ENCODE data around the gene ANO10.
"Not testable (repeated sequence)": the region's sequence is repeated elsewhere in the genome, so short reads cannot be mapped to it uniquely, and the experiment has no call there.

The ANO10 gene, protein sequence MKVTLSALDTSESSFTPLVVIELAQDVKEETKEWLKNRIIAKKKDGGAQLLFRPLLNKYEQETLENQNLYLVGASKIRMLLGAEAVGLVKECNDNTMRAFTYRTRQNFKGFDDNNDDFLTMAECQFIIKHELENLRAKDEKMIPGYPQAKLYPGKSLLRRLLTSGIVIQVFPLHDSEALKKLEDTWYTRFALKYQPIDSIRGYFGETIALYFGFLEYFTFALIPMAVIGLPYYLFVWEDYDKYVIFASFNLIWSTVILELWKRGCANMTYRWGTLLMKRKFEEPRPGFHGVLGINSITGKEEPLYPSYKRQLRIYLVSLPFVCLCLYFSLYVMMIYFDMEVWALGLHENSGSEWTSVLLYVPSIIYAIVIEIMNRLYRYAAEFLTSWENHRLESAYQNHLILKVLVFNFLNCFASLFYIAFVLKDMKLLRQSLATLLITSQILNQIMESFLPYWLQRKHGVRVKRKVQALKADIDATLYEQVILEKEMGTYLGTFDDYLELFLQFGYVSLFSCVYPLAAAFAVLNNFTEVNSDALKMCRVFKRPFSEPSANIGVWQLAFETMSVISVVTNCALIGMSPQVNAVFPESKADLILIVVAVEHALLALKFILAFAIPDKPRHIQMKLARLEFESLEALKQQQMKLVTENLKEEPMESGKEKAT

DNA sequence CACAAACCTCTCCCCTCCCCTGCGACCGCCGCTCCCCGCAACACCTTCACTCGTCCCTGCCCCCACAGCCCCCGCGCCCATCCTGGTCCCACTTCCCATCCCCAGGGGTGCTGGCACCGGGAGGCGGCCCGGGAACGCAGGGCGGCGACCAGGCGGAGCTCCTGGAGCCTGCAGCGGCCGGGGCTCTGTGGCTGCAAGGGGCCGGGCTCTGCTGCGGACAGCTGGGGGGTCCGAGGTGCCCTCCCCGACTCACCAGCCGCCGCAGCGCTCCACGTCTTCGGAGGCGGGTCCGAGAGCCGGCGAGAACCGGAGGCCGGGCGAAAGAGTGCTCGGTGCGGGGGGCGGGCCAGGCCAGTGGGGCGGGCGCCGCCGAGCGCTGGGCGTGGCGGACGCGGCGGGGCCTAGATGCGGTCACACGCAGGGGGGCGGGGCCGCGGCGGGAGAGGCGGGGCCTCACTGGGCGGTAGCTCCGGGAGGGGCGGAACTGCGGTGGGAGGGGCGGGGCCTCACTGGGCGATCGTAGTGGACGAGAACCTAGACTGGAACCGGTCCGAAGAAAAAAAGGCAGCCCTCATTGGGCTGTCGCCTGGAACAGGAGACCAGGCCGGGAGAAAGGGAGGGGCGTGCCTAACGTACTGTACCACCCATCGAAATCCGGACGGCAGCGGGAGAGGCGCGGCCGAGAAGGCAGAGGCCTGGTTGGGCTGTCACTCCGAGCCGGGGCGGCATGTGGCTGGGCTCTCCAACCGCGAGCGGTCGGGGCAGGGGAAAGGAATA is at the start of gene ANO10:
TSS of gene ANO10 (minus strand) at position 356 of the 777 bp plus-strand sequence. CDS start 16,159 bp downstream, outside the sequence.
- peak; percentile 92 to 97 for DNase-seq

DNA sequence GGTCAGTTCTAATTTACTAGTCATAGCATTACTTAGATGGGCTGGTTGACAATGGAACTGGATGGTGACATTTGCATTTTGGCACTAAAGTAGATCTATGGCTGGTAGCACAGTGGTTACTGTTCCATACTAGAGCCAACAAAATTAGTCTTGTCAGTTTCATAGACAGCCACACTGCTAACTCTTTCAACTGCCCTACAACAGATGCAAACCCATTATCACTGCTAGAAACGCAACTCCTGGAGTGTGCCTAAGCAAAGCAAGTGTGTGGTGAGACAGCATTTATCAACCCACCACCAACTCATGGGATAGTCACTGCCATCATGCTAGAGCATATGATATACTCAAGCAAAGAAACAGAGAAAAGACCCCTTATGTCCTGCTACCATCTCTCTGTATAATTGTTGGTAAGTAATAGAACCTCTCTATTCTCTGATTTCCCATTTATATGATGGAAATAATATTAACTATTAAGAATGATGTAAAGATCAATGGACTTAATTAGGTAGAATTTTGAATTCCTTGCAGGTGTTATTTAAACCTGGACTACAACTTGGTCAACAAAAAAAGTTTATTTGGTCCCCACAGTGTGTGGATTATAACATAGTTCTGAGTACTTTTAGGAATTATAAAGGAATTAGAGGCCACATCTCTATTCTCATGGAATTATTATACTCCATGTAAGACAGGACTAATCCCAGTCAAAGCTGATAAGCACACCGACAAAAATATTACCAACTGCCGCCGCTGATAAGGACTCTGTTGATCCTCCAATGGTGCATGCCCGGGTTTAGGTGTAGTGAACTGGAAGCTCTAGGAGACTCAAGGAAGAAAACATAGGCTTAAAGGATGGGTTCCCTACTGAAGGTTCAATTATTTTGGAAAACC is 49.1 kb upstream of the ANO10 start:
- no peak for DNase-seq

DNA sequence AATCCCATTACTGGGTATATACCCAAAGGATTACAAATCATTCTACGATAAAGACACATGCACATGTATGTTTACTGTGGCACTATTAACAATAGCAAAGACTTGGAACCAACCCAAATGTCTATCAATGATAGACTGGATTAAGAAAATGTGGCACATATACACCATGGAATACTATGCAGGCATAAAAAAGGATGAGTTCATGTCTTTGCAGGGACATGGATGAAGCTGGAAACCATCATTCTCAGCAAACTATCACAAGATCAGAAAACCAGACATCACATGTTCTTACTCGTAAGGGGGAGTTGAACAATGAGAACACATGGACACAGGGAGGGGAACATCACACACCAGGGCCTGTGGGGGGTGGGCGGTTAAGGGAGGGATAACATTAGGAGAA is 43.2 kb upstream of the ANO10 start:
- DNase-seq, result not testable (repeated sequence)

DNA sequence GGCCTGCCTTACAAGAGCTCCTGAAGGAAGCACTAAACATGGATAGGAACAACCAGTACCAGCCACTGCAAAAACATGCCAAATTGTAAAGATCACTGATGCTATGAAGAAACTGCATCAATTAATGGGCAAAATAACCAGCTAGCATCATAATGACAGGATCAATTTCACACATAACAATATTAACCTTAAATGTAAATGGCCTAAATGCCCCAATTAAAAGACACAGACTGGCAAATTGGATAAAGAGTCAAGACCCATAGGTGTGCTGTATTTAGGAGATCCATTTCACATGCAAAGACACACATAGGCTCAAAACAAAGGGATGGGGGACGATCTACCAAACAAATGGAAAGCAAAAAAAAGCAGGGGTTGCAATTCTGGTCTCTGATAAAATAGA is 39.6 kb upstream of the ANO10 start:
- not testable (repeated sequence) for DNase-seq

DNA sequence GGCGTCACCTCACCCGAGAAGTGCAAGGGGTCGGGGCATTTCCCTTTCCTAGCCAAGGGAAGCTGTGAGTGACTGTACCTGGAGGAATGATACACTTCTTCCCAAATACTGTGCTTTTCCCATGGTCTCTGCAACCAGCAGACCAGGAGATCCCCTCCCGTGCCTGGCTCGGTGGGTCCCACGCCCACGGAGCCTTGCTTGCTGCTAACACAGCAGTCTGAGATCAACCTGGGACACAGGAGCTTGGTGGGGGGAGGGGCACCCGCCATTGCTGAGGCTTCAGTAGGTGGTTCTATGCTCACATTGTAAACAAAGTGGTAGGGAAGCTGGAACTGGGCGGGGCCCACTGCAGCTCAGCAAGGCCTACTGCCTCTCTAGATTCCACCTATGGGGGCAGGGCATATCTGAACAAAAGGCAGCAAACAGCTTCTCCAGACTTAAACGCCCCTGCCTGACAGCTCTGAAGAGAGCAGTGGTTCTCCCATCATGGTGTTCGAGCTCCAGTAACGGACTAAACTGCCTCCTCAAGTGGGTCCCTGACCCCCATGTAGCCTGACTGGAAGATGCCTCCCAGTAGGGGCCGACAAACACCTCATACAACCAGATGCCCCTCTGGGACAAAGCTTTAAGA is 37.6 kb upstream of the ANO10 start:
- DNase-seq, result no peak

DNA sequence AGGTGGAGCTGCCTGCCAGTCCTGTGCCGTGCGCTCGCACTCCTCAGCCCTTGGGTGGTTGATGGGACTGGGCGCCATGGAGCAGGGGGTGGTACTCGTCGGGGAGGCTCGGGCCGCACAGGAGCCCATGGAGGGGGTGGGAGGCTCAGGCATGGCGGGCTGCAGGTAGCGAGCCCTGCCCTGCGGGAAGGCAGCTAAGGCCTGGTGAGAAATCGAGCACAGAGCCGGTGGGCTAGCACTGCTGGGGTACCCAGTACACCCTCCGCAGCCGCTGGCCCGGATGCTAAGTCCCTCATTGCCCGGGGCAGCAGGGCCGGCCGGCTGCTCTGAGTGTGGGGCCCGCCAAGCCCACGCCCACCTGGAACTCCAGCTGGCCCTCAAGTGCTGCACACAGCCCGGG is 34.6 kb upstream of the ANO10 start:
- not testable (repeated sequence) for DNase-seq

DNA sequence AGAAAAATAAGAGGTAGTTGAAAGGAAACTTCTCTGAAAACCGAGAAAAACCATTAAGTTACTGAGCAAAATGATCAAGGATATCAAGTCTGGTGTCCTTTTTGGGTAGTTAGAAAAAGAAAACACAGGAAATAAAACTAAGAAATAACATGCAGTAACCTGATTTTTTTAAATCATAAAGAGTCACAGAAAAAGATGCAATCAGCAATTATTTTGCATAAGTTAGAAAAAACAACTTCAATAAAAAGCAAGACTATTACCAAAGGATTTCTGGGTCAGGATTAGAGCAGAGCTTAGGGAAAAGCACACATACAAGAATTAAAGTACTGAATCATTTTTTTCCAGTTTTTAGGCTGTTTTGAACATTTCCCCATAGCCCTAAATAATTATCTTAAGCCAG is 28.5 kb upstream of the ANO10 start:
- no peak for DNase-seq

DNA sequence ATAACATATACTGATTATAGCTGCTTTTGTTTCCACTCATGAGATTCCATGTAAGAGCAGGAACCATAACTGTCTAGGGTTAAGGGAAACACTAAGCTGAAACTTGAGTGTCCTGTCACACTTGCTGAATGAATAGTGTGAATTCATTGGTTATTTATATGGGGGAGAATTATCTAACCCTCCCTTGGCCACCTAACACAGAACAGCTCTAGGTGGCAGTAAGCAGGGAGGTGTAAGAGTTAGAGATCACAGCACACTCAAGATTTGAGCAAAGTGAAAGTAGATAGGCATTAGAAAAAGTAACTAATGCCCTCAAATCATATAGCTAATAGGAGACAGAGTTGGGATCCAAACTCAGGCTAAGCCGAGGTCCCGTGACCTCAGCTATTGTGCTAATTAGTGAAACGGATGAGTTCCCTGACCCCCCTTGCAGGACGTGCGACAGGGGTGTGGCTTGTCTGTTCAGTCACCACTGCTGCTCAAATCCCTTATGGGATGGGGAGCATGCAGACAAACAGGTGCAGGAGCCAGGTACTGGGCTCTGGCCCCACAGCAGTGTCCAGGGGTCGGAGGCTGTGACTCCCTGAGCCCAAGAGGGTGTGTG is 27.7 kb upstream of the ANO10 start:
- DNase-seq, result no peak

DNA sequence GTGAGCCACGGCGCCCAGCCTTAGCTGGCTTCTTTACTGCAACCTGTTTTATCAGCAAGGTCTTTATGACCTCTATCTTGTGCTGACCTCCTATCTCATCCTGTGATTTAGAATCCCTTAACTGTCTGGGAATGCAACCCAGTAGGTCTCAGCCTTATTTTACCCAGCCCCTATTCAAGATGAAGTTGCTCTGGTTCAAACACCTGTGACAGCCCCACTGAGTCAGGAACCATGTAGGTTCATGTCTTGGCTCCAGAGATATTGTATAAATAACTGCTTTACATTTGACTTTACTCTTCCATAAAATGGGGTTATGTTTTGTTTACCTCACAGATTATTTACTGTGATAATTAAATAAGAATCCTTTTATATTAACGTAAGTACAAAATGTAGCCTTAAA is 27.1 kb upstream of the ANO10 start:
- no peak for DNase-seq

DNA sequence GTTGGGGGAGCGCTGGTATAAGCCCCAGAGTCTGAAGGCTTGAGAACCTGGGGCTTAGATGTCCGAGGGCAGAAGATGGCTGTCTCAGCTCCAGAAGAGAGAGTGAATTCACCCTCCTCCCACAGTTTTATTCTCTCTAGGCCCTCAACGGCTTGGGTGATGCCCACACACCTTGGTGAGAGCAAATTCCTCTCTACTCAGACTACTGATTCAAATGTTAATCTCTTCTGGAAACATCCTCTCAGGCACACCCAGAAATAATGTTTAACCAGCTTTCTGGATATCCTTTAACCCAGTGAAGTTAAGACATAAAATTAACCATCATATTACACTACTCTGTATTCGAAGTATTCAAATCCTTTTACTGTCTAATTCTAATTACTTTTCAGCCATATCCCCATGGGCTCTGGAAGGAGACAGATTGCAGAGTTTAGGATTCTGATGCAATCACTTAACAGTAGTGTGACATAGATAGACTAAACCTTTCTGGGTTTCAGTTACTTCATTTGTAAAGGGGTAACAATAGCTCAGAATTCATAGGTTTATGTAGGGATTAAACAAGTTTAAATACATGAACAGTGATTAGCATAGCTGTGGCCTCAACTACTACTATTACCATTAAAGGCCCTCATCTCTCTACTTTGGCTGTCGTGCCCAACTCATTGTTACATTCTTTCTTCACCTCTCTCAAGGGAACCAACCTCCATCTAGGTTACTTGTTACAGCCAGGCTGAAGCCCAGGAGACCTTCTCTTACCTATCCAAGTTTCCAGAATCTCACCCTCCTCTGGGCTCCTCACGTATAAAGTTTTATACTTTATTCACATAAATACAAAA is 25.7 kb upstream of the ANO10 start:
- peak in 1 of 2 experiments; percentile 14 for DNase-seq

DNA sequence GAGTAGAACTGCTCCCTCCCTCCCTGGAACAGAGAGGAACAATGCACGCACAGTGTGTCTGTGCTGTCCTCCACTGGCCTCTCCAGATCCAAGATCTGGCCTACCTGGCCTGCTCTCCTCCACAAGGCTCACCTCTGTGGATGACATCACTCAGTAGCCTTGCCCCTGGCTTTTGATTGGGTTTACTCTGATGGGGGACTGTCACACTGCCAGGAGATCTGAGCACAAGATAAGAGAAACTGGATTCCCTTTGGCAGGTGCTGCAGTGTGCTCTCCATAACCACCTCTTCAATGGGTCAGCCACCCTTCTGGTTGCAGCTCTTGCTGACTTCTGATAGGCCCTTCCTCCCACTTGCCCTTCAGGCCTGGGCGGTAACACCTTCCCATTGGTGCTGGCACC is 22.6 kb upstream of the ANO10 start:
- DNase-seq, result no peak

DNA sequence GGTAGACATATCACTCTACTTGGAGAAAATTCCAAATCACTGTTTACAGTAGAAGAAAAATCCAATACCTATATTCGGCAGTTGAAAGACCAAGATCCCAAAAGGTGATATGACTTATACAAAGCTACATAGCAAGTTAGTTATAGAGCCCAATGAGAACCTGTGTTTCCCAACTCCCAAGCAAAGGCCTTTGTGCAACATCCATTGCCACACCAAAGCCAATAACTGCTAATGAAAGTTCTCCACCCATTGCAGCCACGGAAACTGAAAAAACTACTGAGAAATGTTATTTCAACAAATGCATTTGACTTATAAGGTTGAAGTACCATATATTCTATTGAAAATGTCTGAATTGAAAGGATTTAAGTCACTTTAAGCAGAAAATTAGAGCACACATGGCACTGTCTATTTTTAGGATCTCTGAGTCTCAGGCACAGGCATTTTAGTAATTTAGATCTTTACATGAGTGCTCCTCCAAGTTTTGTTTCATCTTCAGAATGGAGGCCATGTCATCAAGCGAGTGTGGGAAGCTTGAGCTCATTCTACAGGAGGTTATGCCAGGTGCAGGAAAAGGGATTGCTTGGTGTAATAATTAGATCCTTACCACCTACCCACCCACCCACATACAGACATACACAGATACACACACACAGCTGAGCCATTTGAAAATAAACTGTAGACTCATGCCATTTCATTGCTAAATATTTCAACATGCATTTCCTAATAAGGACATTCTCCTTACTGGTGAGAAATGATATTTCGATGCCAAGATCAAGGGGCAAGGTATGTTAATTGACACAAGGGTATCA is 19.7 kb upstream of the ANO10 start:
- DNase-seq, result no peak

DNA sequence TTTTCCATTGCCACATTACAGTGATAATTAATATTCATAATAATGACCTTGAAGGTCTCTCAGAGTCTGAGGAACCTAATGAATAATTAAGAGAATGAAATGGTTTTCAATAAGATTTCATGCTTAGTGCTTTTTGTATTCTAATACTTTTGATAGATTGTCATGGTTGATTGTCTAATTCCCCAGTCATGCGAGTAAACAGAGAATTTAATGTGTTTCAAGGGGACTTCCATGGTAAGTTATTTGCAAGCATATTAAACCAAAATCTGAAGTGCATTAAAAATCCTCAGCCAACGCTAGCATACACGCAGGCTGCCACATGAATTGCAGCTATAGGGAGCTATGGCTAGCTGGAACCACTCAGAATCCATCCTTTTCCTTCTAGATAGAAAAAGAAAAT is 18.9 kb upstream of the ANO10 start:
- no peak for DNase-seq

DNA sequence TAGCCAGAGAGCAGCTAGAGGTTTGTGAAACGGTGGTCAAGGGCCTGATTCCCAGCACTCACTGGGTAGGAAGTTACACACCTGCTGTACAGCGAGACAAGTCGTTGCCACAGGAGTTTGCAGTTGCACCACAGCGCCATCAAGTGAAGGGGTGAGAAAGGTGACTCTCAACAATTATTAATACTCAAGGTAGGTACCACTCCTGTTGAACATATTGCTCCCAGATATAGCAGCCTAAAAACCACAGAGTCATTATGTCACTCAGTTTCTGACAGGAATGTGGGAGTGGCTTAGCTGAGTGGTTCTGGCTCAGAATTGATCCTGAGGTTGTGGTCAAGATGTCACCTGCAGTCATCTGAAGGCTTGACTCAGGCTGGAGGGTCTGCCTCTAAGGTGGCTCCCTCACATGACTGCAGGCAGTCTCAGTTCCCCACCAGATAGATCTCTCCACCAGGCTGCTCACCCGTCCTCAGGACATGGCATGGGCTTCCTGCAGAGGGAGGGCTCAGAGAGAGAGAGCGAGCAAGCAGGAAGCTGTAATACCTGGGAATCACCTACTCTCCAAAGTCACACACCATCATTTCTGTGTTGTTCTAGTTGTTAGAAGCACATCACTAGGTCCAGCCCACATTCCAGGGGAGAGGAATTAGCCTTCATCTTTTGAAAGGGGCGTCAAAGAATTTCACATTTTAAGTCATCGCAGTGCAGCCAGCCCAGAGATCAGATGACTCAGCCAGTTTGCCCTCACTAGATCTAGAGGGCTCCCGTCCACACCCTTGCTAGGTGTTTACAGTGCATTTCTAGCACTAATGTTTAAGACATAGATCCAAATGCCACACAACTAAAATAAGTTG is 17.0 kb upstream of the ANO10 start:
- peak in 1 of 2 experiments; percentile 0 for DNase-seq

DNA sequence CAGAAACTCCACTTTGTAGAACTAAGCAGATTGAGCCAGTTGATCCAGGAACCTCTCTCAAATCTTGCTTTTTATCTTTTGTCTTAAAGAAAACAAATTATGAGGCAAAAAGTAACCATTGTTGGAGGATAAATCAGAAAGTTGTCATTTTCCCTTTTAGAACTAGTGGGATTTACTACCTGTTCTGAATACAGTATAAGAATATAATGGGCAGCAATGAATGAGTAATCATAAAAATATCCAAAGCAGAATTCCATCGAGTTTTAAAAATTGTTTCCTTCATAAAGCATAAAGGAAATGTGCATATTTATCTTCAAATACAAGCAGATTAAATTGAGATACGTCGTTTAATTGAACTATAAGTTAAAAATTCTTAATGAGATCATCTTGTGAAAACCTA is 15.9 kb upstream of the ANO10 start:
- DNase-seq, result no peak

DNA sequence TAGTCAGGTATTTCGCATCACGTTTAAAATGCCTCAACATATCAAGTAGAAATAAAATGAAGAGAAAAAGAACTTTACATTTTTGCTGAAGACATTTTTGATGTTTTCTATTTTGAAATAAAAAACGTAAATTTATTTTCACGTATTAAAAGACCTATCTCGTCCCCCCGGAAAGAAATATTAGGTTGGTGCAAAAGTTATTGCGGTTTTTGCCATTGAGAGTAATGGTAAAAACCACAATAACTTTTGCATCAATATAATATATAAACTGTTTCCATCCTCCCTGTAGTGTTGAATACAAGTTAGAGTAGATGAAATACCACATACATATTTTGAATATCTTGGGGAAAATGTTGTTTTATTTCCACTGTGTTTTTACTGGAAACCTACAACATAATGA is 11.2 kb upstream of the ANO10 start:
- DNase-seq, result no peak

DNA sequence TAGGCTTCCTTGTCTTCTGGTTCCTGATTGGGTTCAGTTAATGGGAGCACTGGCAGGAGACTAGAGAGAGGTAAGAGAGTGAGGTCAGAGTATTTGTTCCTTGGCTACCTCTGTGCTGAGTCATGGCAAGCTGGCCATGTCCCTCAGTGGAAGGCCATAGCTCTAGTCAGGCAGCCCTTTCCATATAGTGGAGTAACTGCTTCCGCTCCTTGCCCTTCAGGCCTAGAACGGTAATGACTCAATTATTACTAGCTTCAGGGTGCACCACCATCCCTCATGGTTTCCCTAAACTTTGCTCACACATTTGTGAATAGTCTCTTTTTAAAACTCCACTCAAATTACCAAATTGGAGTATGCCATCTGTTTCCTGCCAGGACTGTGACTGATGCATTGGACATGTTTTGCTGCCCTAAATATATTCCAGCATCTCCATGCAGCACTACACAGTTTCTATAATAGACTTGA is 10.5 kb upstream of the ANO10 start:
- DNase-seq, result peak; percentile 30 to 75

DNA sequence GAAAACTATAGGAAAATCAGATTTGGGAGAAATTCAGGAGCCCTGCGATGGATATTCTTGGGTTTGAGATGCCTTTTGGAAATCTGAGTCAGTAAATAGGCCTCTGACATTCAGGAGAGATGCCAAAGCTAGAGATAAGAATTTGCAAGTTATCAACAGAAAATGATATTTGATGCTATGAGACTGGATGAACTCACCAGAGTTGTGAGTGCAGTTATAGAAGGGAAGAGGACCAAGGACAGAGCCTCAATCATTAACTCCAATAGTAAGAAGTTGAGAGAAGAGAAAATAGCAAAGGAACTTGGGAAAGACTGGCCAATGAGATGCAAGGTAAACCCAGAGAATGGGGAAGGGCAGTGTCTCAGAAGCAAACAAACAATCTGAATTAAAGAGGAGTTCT is 7.9 kb upstream of the ANO10 start:
- DNase-seq, result no peak

DNA sequence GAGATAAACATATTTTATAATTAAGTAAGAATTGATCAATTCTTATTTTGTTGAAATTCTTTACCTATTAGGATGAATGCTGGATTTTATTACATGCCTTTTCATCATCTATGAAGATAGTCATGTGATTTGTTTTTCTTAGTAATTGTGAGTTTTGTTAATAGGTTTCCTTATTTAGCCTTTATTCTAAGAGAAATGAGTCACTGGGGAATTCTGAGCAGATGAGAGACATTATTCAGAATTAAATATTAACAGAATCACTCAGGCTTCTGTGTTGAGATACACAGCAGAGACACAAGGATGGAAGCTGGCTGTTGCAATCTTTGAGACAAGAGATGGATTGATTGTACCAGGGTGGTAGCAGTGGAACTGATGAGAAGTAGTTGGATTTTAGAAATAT is 7.4 kb upstream of the ANO10 start:
- no peak for DNase-seq
